Measurements from ENCODE around the gene TM4SF5.

Gene TM4SF5

GRCh38 chr17:4771519-4772234, at the start of gene TM4SF5:
Gene TM4SF5 (plus strand): TSS chr17:4771886. CDS start chr17:4771923, 37 bp downstream.
- no peak for DNase-seq

GRCh38 chr17:4722678-4723240, 48.9 kb upstream of the TM4SF5 start:
- no peak for DNase-seq

- no peak for DNase-seq
These were observed 47.0 kb upstream of the TM4SF5 start for GRCh38 chr17:4724650-4725049.

GRCh38 chr17:4725646-4726310, 45.9 kb upstream of the TM4SF5 start:
- no peak for DNase-seq

GRCh38 chr17:4728124-4728523, 43.6 kb upstream of the TM4SF5 start:
- no peak for DNase-seq

DNA sequence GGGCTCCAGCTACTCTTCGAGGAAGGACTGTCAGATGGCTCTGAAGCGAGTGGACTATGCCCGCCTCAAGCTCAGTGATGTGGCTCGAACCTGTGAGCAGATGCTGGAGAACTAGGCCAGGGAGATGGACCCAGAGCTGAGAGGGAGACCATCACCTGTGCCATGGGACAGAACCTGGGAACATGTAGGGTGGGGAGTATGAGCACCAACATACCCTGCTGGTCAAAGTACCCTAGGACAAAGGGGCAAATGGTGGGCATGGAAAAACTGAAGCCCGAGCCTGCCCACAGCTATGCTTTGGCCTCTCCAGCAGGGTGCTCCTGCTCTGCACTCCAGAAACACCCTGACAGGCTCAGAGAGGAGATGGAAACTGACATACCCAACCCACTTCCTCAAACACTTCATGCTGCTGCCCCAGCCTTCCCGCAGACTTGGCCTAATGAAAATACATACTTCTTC, 38.6 kb upstream of the TM4SF5 start:
- no peak for DNase-seq

GRCh38 chr17:4734857-4735475, 36.7 kb upstream of the TM4SF5 start:
- DNase-seq, result no peak

- no peak for DNase-seq
These were observed 35.6 kb upstream of the TM4SF5 start for GRCh38 chr17:4735876-4736651.

DNA sequence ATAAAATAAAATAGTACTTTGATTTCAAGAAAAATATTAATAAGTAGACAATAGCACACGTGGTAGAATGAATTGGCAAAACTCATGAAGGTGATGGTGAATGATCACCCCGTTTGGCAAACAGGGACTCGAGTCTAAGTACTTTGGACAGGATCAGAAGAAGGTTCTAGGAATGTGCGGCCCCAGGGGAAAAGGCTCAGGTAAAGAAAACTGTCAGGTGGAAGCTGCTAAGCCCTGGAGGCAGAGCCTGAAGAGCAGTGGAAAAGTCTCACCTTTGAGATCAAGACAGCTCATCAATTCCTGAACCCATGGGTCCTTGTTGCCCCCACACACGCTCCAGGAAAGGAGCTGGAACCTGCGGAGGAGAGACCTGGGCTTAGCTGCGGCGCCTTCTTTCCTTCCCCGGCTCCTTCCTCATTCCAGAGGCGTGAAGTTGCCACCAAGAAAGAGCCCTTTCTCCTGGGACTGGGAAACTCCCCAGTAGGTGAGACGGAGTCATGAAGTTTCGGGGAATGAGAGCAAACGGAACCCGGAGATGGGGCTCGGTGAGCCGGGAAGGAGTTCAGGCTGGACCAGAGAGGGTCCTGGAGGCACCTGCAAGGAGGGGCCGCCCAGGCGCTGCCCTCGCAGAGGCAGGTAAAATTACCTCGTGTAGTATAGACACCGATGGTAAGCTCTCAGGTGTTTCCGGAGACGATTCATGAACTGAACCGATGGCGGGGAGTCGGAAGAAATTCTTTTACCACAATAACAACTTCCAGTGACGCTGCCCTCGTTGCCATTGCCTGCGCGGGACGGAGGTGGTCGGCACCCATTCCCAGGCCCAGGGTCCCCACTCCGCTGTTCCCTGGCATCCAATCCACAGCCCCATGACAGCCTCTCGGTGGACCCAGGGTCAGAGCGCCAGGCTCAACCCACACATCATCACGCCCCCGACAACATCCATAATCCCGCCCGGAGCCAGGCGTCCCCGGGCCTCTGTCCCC, 33.3 kb upstream of the TM4SF5 start:
- DNase-seq, result no peak

DNA sequence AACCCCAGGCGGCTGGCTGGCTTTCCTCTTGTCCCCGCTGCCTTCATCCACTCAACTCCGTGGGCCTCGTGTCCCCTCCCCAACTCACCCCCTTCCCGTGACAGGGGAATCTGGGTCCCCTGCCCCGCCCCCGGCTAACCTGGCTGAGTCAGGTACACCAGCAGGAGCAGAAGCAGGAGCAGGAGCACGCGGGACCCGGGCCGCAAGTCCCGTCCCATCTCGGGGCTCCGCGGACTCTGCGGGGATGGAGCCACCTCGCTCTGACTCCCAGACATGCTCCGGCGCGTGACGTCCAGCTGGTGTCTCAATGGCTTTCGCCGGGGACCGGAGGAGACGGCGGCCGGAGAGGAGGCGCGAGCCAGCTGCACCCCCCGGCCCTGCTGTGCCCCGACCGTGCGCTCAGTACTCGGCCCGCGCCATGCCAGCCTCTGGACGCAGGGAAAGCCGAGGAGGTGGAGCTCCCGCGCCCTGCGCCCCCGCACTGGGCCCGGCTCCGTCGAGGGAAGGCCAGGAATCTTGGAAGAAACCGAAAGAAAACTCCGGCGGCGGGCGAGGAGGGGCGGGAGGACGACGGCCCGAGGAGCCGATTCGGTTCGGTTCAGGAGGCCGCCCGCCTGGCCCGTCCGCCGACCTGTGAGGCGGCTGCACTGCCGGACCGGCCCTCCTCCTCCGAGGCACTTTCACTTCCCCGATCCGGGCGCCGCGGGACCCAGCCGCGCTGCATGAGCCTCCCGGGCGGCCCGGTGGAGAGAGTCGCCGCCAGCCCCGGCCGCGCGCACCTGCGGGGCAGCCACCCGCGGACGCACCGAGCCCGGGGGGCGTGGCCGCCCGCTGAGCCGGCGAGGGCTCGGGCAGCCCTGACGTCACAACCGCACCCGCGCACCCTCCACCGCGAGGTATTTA, 32.3 kb upstream of the TM4SF5 start, which contains the start of the genes CXCL16 and ZMYND15:
CXCL16 (minus strand) TSS at position 807 of the 903 bp plus-strand sequence; CDS start at position 218, 589 bp downstream.
ZMYND15 (plus strand) TSS at position 712 of the 903 bp plus-strand sequence. CDS start 716 bp downstream, outside the sequence.
- peak; percentile 53 to 63 for DNase-seq

- no peak for DNase-seq
These were observed 31.7 kb upstream of the TM4SF5 start for GRCh38 chr17:4740025-4740351.

DNA sequence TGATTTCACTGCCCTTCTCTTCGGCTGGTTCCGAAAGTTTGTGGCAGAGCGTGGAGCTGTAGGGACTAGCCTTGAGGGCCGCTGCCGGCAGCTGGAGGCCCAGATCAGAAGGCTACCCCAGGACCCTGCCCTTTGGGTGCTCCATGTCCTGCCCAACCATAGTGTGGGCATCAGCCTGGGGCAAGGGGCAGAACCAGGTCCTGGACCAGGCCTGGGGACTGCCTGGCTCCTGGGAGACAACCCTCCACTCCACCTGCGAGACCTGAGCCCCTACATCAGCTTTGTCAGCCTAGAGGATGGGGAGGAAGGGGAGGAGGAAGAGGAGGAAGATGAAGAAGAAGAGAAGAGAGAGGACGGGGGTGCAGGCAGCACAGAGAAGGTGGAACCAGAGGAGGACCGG, 31.1 kb upstream of the TM4SF5 start:
- no peak for DNase-seq

DNA sequence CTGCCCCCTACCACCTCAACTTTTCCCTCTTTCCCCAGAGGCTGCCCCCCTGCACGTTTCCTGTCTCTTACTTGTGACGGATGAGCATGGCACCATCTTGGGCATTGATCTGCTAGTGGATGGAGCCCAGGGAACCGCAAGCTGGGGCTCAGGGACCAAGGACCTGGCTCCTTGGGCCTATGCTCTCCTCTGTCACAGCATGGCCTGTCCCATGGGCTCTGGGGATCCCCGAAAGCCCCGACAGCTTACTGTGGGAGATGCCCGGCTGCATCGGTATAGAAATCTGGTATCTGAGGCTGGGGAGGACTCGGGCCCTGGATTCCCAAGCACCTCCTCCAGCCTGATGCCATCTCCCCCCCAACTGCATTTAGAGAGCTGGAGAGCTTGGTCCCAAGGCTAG, 30.1 kb upstream of the TM4SF5 start:
- DNase-seq, result no peak

GRCh38 chr17:4742133-4742532, 29.6 kb upstream of the TM4SF5 start:
- no peak for DNase-seq

DNA sequence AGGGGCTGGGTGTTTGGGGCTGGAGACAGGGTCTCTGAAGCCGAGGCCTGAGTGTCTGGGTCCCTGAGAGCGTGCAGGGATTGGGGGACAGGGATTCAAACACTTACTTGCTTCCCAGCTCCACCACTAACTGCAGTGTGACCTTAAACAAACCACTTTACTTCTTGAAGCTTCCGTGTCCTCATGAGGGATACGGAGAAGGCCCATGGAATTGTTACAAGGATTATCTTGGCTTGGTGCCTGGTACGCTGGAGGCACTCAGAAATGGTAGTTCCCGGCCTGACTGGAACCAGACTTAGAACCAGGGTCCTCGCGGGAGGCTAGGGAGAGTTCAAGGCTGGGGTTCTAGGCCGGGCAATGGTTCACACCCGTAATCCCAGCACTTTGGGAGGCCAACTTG, 29.1 kb upstream of the TM4SF5 start:
- DNase-seq, result no peak

GRCh38 chr17:4743216-4743615, 28.5 kb upstream of the TM4SF5 start:
- no peak for DNase-seq

DNA sequence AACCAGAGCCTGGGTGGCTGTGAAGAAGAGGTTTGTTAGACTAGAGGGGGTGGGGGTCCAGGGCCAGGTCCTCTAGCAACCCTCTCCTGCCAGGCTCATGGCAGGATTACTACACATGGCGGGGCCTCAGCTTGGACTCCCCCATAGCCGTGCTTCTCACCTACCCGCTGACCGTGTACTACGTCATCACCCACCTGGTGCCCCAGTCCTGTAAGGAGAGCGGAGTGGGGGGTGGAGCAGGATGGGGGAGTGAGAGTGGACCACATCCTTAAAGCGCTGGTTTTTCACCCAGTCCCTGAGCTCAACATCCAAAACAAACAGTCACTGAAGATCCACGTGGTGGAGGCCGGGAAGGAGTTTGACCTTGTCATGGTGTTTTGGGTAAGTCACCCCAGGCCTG, 27.8 kb upstream of the TM4SF5 start:
- no peak for DNase-seq

GRCh38 chr17:4744999-4745969, 26.4 kb upstream of the TM4SF5 start:
- DNase-seq, result no peak

DNA sequence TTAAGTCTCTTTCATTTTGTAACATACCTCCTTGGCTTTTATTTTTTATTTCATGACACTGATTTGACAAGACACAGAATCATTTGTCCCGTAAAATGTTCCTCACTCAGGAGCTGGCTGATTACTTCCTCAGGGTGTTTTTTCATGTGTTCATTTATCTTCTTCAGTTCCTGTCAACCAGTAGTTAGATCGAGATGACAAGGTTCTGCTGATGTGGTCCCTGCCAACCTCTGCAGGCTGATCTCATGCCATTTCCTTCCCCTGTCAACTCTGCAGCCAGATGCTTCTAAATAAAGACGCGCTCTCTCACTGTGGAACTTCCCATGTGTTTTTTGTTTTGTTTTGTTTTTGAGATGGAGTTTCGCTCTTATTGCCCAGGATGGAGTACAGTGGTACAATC, 23.8 kb upstream of the TM4SF5 start:
- no peak for DNase-seq

Measured in stimulated activated CD4-positive, alpha-beta T cell treated with anti-CD3 and anti-CD28 coated beads, Interleukin-2, amount 100 ng/mL, for 24 hours (primary cell).